Stomach (tissue), 9 donors: ENCODE data around the gene GREB1L. TPM values are rescaled to one million over a fixed set of nuclear protein-coding genes. Genes with fewer than 3 reads are reported as not detected.

Experiments
- DNase-seq, 2 donors: peaks; one replicate each; pipeline versions ENCODE4 v3.0.0 to v3.0.0-alpha.2; 2013 to 2019
- H3K27ac ChIP-seq, 5 donors: fragments of 200-600 bp in 4 of 5; sonication (generic) in 4 of 5; one replicate each; pipeline ENCODE4 v1.5.1; 2013 to 2019; ENCODE audit warnings: mild to moderate bottlenecking in 1 of 5, moderate library complexity in 1 of 5
- H3K27me3 ChIP-seq, 3 donors: fragments of 200-600 bp; sonication (generic); one replicate each; pipeline ENCODE4 v1.5.1; 2017 to 2019; ENCODE audit warnings: mixed run types in 1 of 3
- H3K36me3 ChIP-seq, 4 donors: fragments of 200-600 bp; sonication (generic); 1 replicate in 3 of 4; 2 replicates in 1 of 4; pipeline ENCODE4 v1.5.1; 2016 to 2019
- H3K4me1 ChIP-seq, 4 donors: fragments of 200-600 bp; sonication (generic); one replicate each; pipeline ENCODE4 v1.5.1; 2016 to 2019
- H3K4me3 ChIP-seq, 4 donors: fragments of 200-600 bp; sonication (generic) in 3 of 4; one replicate each; pipeline ENCODE4 v1.5.1; 2016 to 2019; ENCODE audit warnings: mild to moderate bottlenecking in 1 of 4
- H3K9me3 ChIP-seq, 4 donors: fragments of 200-600 bp; sonication (generic); one replicate each; pipeline ENCODE4 v1.5.1; 2016 to 2019
- EP300 ChIP-seq: sonication (generic); formaldehyde crosslinking; IDR thresholded peaks from one replicate; pipeline ENCODE4 v1.6.1; 2017; ENCODE audit warnings: antibody characterized with exemption
- POLR2A ChIP-seq, 4 donors: fragments of 450-650 bp; IDR thresholded peaks; one replicate each; pipeline ENCODE4 v1.6.1; 2016; ENCODE audit warnings: antibody characterized with exemption in 4 of 4, control low read depth in 2 of 4, mild to moderate bottlenecking in 1 of 4, moderate library complexity in 1 of 4
- POLR2AphosphoS5 ChIP-seq, 3 donors: sonication (generic); formaldehyde crosslinking; IDR thresholded peaks; one replicate each; pipeline ENCODE4 v1.6.1; 2016; ENCODE audit warnings: antibody characterized with exemption in 3 of 3
- WGBS, 5 donors: extraction: QIAGEN DNeasy Blood & Tissue Kit in 3 of 5; methylation state at CpG; one replicate each; pipeline versions ENCODE4 v1.1.5 to v1.1.7; 2013 to 2018; 5-methylcytosine and 5-hydroxymethylcytosine counted together
- intact Hi-C: fragments of 100-400 bp; cut with DNase I; formaldehyde crosslinking; loops from one replicate; pipeline ENCODE4 v1.15.1; 2023; ENCODE audit warnings: low total_unique reads
- polyA plus RNA-seq, 3 donors: library from polyadenylated mRNA; stranded (reverse); fragments of 200-250 nt; gene quantifications; one replicate each; pipeline ENCODE4 v1.2.3, GENCODE V29; 2013
- total RNA-seq, 5 donors: library from RNA; depleted of rRNA; stranded (reverse); fragments of >200 nt; gene quantifications; one replicate each; pipeline versions ENCODE4 v1.1.0 to v1.2.3, GENCODE V29; 2014 to 2016
- TF ChIP-seq, protein P1 (sequence below), 7 experiments: fragments of 450-650 bp in 4 of 7; fragments of 200-600 bp in 3 of 7; sonication (generic) in 3 of 7; IDR thresholded peaks; one replicate each; pipeline ENCODE4 v1.5.1; 2016 to 2019; ENCODE audit warnings: antibody characterized with exemption in 7 of 7, control low read depth in 2 of 7, mild to moderate bottlenecking in 1 of 7
- donor health status: healthy with polysubstance abuse.
- donor health status: Bipolar disorder and iron deficiency.
- donor health status: healthy.

Gene GREB1L
- total and polyA plus RNA-seq, 8 donors = 0.15 to 77.6 (median 0.45) TPM; not detected in 1

DNA sequence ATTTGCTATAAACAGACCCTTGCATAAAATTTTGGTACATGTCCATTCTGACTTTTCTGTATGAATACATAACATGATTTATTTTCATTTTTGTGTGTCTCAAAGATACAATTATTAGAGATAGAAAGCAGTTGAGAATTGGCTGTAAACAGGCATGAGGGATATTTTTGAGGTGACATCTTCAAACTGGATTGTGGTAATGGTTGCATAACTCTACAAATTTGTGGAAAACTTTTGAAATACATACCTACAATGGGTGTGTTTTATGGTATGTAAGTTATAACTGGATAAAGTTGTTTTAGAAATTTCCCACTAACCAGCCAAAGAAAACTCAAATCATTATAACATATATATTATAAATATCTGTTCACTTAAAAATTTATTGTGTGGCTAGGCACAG, 39.6 kb downstream of the GREB1L start:
- no peak overlapping the region for H3K27ac ChIP-seq
- TF ChIP-seq, protein P1, sequence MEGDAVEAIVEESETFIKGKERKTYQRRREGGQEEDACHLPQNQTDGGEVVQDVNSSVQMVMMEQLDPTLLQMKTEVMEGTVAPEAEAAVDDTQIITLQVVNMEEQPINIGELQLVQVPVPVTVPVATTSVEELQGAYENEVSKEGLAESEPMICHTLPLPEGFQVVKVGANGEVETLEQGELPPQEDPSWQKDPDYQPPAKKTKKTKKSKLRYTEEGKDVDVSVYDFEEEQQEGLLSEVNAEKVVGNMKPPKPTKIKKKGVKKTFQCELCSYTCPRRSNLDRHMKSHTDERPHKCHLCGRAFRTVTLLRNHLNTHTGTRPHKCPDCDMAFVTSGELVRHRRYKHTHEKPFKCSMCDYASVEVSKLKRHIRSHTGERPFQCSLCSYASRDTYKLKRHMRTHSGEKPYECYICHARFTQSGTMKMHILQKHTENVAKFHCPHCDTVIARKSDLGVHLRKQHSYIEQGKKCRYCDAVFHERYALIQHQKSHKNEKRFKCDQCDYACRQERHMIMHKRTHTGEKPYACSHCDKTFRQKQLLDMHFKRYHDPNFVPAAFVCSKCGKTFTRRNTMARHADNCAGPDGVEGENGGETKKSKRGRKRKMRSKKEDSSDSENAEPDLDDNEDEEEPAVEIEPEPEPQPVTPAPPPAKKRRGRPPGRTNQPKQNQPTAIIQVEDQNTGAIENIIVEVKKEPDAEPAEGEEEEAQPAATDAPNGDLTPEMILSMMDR (IDR thresholded peaks at IDR 0.05) = no peak
- TF ChIP-seq POLR2AphosphoS5 (IDR thresholded peaks at IDR 0.05) = no peak
- TF ChIP-seq EP300 = no peak
- H3K36me3 ChIP-seq = no peaks in the 10 kb centered on the region
- H3K9me3 ChIP-seq = no peaks in the 10 kb centered on the region
- H3K27me3 ChIP-seq = no peaks in the 10 kb centered on the region
- H3K4me1 ChIP-seq = no peaks in the 10 kb centered on the region
- intact Hi-C loops = no loop called here
- DNase-seq = no peak
- no peak overlapping the region for H3K4me3 ChIP-seq

DNA sequence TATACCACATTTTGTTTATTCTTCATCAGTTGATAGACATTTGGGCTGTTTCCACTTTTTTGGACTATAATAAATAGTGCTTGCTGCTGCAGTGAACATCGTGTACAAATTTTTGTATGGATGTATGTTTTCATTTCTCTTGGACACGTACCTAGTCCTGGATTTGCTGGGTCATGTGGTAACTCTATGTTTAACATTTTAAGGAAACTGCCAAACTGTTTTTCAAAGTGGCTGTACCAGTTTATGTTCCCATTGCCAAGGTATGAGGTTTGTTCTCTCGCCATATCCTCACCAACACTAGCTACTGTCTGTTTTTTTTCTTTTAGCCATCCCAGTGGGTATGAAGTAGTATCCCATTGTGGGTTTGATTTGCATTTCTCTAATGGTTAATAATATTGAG, 42.5 kb downstream of the GREB1L start:
- no peaks in the 10 kb centered on the region for H3K36me3 ChIP-seq
- intact Hi-C loops = no loop called here
- WGBS, 5 donors = 60 to 82% (median 75%) methylated on average over 3 of the region's 3 CpGs
- H3K27ac ChIP-seq = no peak overlapping the region
- no peaks in the 10 kb centered on the region for H3K4me1 ChIP-seq
- H3K9me3 ChIP-seq = no peaks in the 10 kb centered on the region
- no peak overlapping the region for H3K4me3 ChIP-seq
- DNase-seq = no peak
- peaks cover 0 to 5% (median 5%) of the 10 kb centered on the region in 3 donors for H3K27me3 ChIP-seq
- TF ChIP-seq POLR2A (IDR thresholded peaks at IDR 0.05) = no peak
- TF ChIP-seq EP300 = no peak
- peak in 1 of 3 donors; percentile 18 for TF ChIP-seq POLR2AphosphoS5 (IDR thresholded peaks at IDR 0.05)
- TF ChIP-seq, protein P1 (IDR thresholded peaks at IDR 0.05) = no peak

DNA sequence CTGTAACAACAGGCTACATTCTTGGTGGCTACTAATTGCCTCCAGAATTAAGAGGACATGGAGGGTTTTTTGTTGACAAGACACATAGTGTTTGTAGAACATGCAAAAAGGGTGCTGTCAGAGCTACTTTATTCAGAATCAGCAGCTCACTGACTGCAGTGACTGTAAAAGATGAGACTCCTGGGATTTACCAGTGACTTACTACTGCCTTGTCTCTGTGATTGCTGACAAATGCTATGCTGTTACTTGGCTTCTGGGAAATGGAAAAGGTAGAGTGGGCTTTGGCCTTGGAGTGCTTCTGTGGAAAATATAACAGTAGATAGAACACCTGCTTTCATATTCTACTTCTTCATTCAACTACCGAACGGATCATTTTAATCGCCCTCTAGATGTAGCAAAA, 47.8 kb downstream of the GREB1L start:
- 89 to 95% (median 93%) methylated on average over 3 of the region's 3 CpGs for WGBS, 5 donors
- TF ChIP-seq EP300 = no peak
- TF ChIP-seq, protein P1 (IDR thresholded peaks at IDR 0.05) = no peak
- no peak for TF ChIP-seq POLR2AphosphoS5 (IDR thresholded peaks at IDR 0.05)
- TF ChIP-seq POLR2A (IDR thresholded peaks at IDR 0.05) = no peak
- Histone ChIP-seq H3K27ac (no peak overlapping the region), H3K27me3 (peaks cover 0 to 5% (median 5%) of the 10 kb centered on the region in 3 donors), H3K4me3 (no peak overlapping the region), H3K36me3 (no peaks in the 10 kb centered on the region), H3K4me1 (no peaks in the 10 kb centered on the region), H3K9me3 (no peaks in the 10 kb centered on the region)
- DNase-seq = no peak
- intact Hi-C loops = no loop called here

DNA sequence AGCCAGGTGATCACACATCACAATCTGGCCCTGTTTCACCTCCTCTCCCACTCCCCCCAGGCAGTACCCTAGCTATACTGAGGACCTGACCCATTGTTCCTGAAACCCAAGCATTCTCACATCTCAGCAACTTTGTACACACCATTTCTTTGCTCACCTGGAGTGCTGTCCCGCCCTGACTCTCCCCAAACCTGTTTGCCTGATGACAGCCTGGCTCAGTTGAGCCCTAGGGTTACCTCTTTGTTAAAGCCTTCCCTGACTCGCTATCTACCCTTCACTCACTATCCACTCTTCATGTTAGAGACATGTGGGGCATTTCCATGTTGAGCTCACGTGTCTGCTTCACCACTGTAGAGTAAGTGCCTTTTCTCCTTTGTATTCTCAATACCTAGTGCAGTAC, 49.1 kb downstream of the GREB1L start:
- no peaks in the 10 kb centered on the region for H3K4me1 ChIP-seq
- H3K27me3 ChIP-seq = peaks cover 0 to 5% (median 5%) of the 10 kb centered on the region in 3 donors
- 33 to 50% (median 38%) methylated on average over 3 of the region's 3 CpGs for WGBS, 5 donors
- no peak overlapping the region for H3K27ac ChIP-seq
- intact Hi-C loops = no loop called here
- no peaks in the 10 kb centered on the region for H3K36me3 ChIP-seq
- H3K9me3 ChIP-seq = no peaks in the 10 kb centered on the region
- no peak for TF ChIP-seq POLR2A (IDR thresholded peaks at IDR 0.05)
- TF ChIP-seq POLR2AphosphoS5 (IDR thresholded peaks at IDR 0.05) = no peak
- no peak for TF ChIP-seq EP300
- TF ChIP-seq, protein P1 (IDR thresholded peaks at IDR 0.05) = no peak
- no peak overlapping the region for H3K4me3 ChIP-seq
- peak in 1 of 2 donors; percentile 21 for DNase-seq
